HCT116 (cell line): ENCODE results near the gene CDH13. TPM values are rescaled to one million over a fixed set of nuclear protein-coding genes. Genes with fewer than 3 reads are reported as not detected.
A peak's percentile ranks its signal among the peaks of the same experiment; 100 is the strongest.

Experiments used
- ATAC-seq: fragments of 200-7000 bp; cut with Tn5 transposase; 2 replicates; pipeline ENCODE4 v1.9.1; 2020; ENCODE audit warnings: mild to moderate bottlenecking, moderate library complexity
- BruUV-seq: library from RNA; stranded (reverse); fragments of 400-500 nt; replicated peaks from 2 replicates; lab custom pipeline; 2021; lab: Mats Ljungman, UMichigan
- CTCF ChIA-PET: fragments of 300-600 bp; sonication (Branson Sonifier 250); formaldehyde crosslinking; loops from one replicate; lab custom pipeline; 2021; ENCODE audit warnings: antibody characterized with exemption; lab: Charles Lee
- POLR2A ChIA-PET: fragments of 300-600, 350-600 bp; sonication (Branson Sonifier 250); formaldehyde crosslinking; loops from one replicate; lab custom pipeline; 2021; ENCODE audit warnings: antibody characterized with exemption; lab: Charles Lee
- RAD21 ChIA-PET, 2 experiments: fragments of 300-600 bp; sonication (Branson Sonifier 250); formaldehyde crosslinking; loops; one replicate each; lab custom pipeline; 2023; ENCODE audit warnings: low total read pairs in 2 of 2; ENCODE audit not compliant: uncharacterized antibody in 2 of 2, unreplicated experiment in 2 of 2, low non-redundant PET in 1 of 2; lab: Charles Lee
- DNase-seq: peaks from one replicate; pipeline ENCODE4 v3.0.0-alpha.2; 2010; ENCODE audit warnings: low read depth, low spot score
- H2AFZ ChIP-seq: fragments of 200-600 bp; shearing (Covaris generic), sonication (generic); 2 replicates; pipeline ENCODE4 v1.6.1; 2017; ENCODE audit warnings: low read depth, mixed run types, mixed read lengths, antibody characterized with exemption, low read length; ENCODE audit not compliant: poor library complexity, severe bottlenecking
- H3K27ac ChIP-seq: 2 replicates; pipeline ENCODE4 v1.5.1; 2012; ENCODE audit warnings: low read depth, low read length
- H3K27me3 ChIP-seq: fragments of 200-600 bp; sonication (generic); 2 replicates; pipeline ENCODE4 v1.6.1; 2016; ENCODE audit warnings: mixed run types, low read length, mixed read lengths; ENCODE audit not compliant: insufficient read depth
- H3K36me3 ChIP-seq, 2 experiments: fragments of 200-500 bp in 1 of 2; fragments of 200-600 bp in 1 of 2; sonication (Bioruptor generic) in 1 of 2; sonication (generic) in 1 of 2; 2 replicates each; pipeline versions ENCODE4 v1.5.1 to v1.6.1; 2014 to 2016; ENCODE audit warnings: low read length in 2 of 2, inconsistent platforms in 1 of 2, mixed read lengths in 1 of 2, mixed run types in 1 of 2; ENCODE audit not compliant: insufficient read depth in 2 of 2, control insufficient read depth in 1 of 2
- H3K4me1 ChIP-seq, 2 experiments: fragments of 200-600 bp in 1 of 2; sonication (generic) in 1 of 2; 2 replicates each; pipeline versions ENCODE4 v1.5.1 to v1.6.1; 2012 to 2017; ENCODE audit warnings: low read length in 2 of 2, inconsistent platforms in 1 of 2, mild to moderate bottlenecking in 1 of 2, mixed read lengths in 1 of 2, mixed run types in 1 of 2, moderate library complexity in 1 of 2; ENCODE audit not compliant: insufficient read depth in 2 of 2, control insufficient read depth in 1 of 2
- H3K4me2 ChIP-seq: fragments of 200-600 bp; sonication (generic); 2 replicates; pipeline ENCODE4 v1.6.1; 2017; ENCODE audit warnings: mixed run types, low read length, mixed read lengths
- H3K4me3 ChIP-seq, 2 experiments: fragments of 200-600 bp in 1 of 2; sonication (generic) in 1 of 2; replicated peaks in 1 of 2; 2 replicates each; pipeline ENCODE4 v1.5.1; 2011 to 2016; ENCODE audit warnings: low read length in 2 of 2, control low read depth in 1 of 2, low read depth in 1 of 2, mild to moderate bottlenecking in 1 of 2, mixed read lengths in 1 of 2, mixed run types in 1 of 2
- H3K79me2 ChIP-seq: fragments of 200-600 bp; sonication (generic); 2 replicates; pipeline ENCODE4 v1.6.1; 2017; ENCODE audit warnings: mild to moderate bottlenecking, mixed run types, low read length, moderate library complexity, mixed read lengths; ENCODE audit not compliant: insufficient read depth
- H3K9ac ChIP-seq: fragments of 200-600 bp; sonication (generic); 2 replicates; pipeline ENCODE4 v1.6.1; 2016; ENCODE audit warnings: low read length, mixed read lengths
- H3K9me2 ChIP-seq: fragments of 200-600 bp; sonication (generic), shearing (Covaris generic); 2 replicates; pipeline ENCODE4 v1.6.1; 2017; ENCODE audit warnings: mixed run types, mild to moderate bottlenecking, moderate library complexity; ENCODE audit not compliant: insufficient read depth
- H3K9me3 ChIP-seq, 2 experiments: fragments of 200-500 bp in 1 of 2; fragments of 200-600 bp in 1 of 2; sonication (Bioruptor generic) in 1 of 2; sonication (generic) in 1 of 2; 2 replicates each; pipeline ENCODE4 v1.6.1; 2014 to 2017; ENCODE audit warnings: low read length in 2 of 2, mixed read lengths in 2 of 2, inconsistent platforms in 1 of 2, low read depth in 1 of 2, mild to moderate bottlenecking in 1 of 2, mixed run types in 1 of 2, moderate library complexity in 1 of 2; ENCODE audit not compliant: control insufficient read depth in 1 of 2, insufficient read depth in 1 of 2
- H4K20me1 ChIP-seq: fragments of 200-600 bp; sonication (generic), shearing (Covaris generic); 2 replicates; pipeline ENCODE4 v1.6.1; 2017; ENCODE audit warnings: mixed run types, mild to moderate bottlenecking, moderate library complexity; ENCODE audit not compliant: insufficient read depth
- CEBPB ChIP-seq: IDR thresholded peaks from 2 replicates; pipeline ENCODE4 v1.6.1; 2012; ENCODE audit warnings: low read depth
- EGR1 ChIP-seq: IDR thresholded peaks from 2 replicates; pipeline ENCODE4 v1.6.1; 2012; ENCODE audit warnings: low read depth
- RAD21 ChIP-seq: IDR thresholded peaks from 2 replicates; pipeline ENCODE4 v1.6.1; 2012; ENCODE audit warnings: low read depth, mild to moderate bottlenecking
- YY1 ChIP-seq: IDR thresholded peaks from 2 replicates; pipeline ENCODE4 v1.6.1; 2011; ENCODE audit warnings: low read length, low read depth, moderate library complexity, mild to moderate bottlenecking; ENCODE audit not compliant: insufficient replicate concordance; ENCODE audit errors: extremely low read depth
- intact Hi-C: fragments of 100-400 bp; cut with micrococcal nuclease; formaldehyde crosslinking; loops from 2 replicates; pipeline ENCODE4 v1.10.0; 2022
- total RNA-seq: library from RNA; stranded (reverse); gene quantifications from one replicate; pipeline ENCODE4 v1.2.1, GENCODE V29; 2021; ENCODE audit not compliant: unreplicated experiment
- TF ChIP-seq, protein P1 (sequence below), 3 experiments: fragments of 200-600 bp in 1 of 3; sonication (generic) in 1 of 3; IDR thresholded peaks in 2 of 3; conservative IDR thresholded peaks in 1 of 3; 2 replicates each; pipeline ENCODE4 v1.5.1; 2012 to 2017; ENCODE audit warnings: low read depth in 2 of 3, low read length in 2 of 3, antibody characterized with exemption in 1 of 3, borderline replicate concordance in 1 of 3, control low read depth in 1 of 3, mild to moderate bottlenecking in 1 of 3, mixed read lengths in 1 of 3, mixed run types in 1 of 3, moderate library complexity in 1 of 3; ENCODE audit not compliant: insufficient read depth in 1 of 3

Gene CDH13
- total RNA-seq, 1 experiment from 2014 or later, result not detected

DNA sequence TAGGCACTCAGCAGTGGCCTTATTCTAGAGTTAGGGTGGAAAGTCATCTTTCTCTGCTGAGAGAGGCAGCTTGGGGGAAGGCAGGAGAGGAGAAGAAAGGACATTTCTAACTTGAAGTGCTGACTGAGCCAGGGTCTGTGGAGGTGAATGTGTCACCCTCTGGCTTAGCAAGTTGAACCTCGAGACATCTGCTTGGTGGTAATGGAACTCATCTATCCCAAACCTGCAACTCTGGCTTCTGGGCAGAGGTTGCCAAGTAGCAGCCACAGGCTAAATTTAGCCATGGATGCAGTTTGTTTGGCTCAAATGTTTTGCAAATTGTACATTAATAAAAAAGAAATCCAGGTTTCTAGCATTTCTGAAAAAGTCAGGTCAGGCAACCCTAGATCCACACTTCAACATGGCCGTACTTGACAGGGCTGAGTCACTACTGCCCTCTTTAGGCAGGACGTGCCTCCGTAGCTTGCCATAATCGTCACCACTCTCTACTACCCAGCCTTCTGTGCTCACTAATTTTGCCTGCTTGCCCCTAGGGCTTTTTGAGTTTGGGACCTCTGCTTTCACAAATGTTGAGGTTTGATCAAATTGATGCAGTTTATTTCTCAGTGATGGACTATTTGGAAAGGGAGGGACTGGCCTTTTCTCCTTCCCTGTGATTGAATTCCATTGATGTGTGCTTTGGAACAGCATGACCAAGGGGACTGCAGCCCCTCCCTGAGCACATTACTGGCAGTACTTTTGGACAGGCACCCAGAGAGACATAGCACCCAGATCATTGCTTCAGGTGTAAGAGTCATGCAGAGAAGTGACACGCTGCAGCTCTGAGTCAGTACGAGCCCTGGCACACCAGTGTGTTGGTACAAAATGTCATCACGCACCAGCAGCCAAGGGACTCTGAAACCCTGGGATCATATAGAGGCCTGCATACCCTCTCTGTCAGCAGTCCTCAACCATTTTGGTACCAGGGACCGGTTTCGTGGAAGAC is 5.2 kb downstream of the CDH13 start:
- no peaks in the 10 kb centered on the region for H3K9me2 ChIP-seq
- CTCF ChIA-PET, result interaction anchor here (0.6 to 1.2 kb wide), 4 partner anchors 9 to 368 kb away, joined by 3 to 4 read pairs (median 4); no protein-coding TSS in a partner anchor
- H3K4me1 ChIP-seq, result peaks cover 7 to 15% of the 10 kb centered on the region in 2 experiments; a peak in 3 of 4 replicates
- H3K4me3 ChIP-seq, result no peak overlapping the region
- H3K9me3 ChIP-seq, result no peaks in the 10 kb centered on the region
- RAD21 ChIA-PET, result no interaction called here
- BruUV-seq, result no TSS peak
- intact Hi-C loops, result loop anchor here (10.0 kb wide), 1 partner anchor 813 kb away; no protein-coding TSS in a partner anchor
- H3K4me2 ChIP-seq, result no peak overlapping the region
- no peaks in the 10 kb centered on the region for H4K20me1 ChIP-seq
- no peak overlapping the region for H3K27ac ChIP-seq
- H3K9ac ChIP-seq, result no peak overlapping the region
- H3K36me3 ChIP-seq, result no peaks in the 10 kb centered on the region
- POLR2A ChIA-PET, result no interaction called here
- no peak for DNase-seq
- TF ChIP-seq YY1 (peak; percentile 55), EGR1 (no peak), RAD21 (peak; percentile 50), CEBPB (no peak)
- TF ChIP-seq, protein P1, sequence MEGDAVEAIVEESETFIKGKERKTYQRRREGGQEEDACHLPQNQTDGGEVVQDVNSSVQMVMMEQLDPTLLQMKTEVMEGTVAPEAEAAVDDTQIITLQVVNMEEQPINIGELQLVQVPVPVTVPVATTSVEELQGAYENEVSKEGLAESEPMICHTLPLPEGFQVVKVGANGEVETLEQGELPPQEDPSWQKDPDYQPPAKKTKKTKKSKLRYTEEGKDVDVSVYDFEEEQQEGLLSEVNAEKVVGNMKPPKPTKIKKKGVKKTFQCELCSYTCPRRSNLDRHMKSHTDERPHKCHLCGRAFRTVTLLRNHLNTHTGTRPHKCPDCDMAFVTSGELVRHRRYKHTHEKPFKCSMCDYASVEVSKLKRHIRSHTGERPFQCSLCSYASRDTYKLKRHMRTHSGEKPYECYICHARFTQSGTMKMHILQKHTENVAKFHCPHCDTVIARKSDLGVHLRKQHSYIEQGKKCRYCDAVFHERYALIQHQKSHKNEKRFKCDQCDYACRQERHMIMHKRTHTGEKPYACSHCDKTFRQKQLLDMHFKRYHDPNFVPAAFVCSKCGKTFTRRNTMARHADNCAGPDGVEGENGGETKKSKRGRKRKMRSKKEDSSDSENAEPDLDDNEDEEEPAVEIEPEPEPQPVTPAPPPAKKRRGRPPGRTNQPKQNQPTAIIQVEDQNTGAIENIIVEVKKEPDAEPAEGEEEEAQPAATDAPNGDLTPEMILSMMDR (IDR thresholded peaks at IDR 0.05 in 2 of 3, conservative IDR thresholded peaks at IDR 0.05 in 1 of 3; ENCODE audit: borderline replicate concordance in 1 of 3, insufficient read depth in 1 of 3, low read depth in 2 of 3, low read length in 2 of 3), result peak; percentile 24 to 56 (median 53); a peak in 4 of 6 replicates
- TF ChIP-seq, all 23 proteins: peak for 3
- H2AFZ ChIP-seq, result no peak overlapping the region
- no peaks in the 10 kb centered on the region for H3K27me3 ChIP-seq
- ATAC-seq, result peak; percentile 82
- H3K79me2 ChIP-seq, result no peaks in the 10 kb centered on the region
